ENCODE results near the gene OLFML2A. TPM values are rescaled to one million over a fixed set of nuclear protein-coding genes. Genes with fewer than 3 reads are reported as not detected.

OLFML2A gene
- total and polyA plus RNA-seq, 2 donors (not counting 1 experiment from before 2014, with no cell fraction given): 2.7 to 33.7 TPM

DNA sequence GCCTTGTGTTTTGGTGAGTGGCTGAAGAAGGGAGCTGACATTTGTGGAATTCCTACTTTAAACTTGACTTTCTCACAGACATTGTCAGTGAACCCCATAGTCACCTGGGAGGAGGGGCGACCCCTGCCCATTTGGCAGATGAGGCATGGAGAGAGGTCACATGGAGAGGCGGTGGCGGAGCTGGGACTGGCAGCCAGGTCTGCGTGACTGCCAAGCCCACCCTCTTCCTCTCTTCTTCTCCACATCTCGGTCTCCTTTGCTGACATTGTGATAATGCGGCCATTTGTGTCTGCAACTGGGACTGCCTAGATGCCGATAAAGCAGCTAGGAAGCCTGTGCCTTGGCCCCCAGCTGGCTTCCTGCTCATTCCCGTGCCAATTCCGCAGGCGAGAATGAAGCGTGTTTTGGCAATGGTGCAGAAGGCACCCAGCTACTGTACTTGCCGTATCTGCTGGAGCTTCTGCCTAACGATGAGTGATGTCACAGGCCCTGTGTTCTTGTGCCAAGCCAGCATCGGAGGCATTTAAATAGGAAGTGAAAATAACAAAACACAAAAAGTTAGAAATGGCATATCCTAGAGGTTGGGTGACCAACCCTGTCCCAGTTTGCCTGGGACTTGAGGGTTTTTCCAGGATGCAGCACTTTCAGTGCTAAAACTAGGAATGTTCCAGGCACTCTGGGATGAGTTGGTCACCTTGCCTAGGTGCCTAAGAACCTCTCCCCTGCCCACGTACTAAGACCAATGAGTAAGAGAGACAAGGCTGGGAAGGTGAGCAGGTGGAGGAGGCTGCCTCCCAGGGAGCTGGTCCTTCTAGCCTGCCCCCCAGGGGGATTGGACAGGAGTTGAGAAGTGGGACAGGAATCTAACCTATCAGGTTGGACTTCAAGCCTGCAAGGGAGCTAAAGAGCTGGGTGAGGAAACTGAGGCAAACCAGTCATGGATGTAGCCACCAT lies 23.6 kb downstream of the OLFML2A start:
- Histone ChIP-seq H3K4me1 (ENCODE audit: control insufficient read depth, extremely low read depth, insufficient read depth, low read length) (no peaks in the 10 kb centered on the region), H3K9me3 (ENCODE audit: control insufficient read depth, insufficient read depth, low read depth, low read length) (no peaks in the 10 kb centered on the region), H3K36me3 (ENCODE audit: control insufficient read depth, insufficient read depth, low read length) (no peaks in the 10 kb centered on the region), H3K4me2 (ENCODE audit: extremely low read depth, insufficient read depth, low read length) (no peak overlapping the region), H3K27ac (ENCODE audit: insufficient read depth, low read length) (no peak overlapping the region), H3K4me3 (replicated peaks in 1 of 4; ENCODE audit: control extremely low read depth in 1 of 4, insufficient read depth in 1 of 4, low read depth in 3 of 4, low read length in 4 of 4) (no peak overlapping the region), H4K20me1 (ENCODE audit: control insufficient read depth, extremely low read depth, insufficient read depth, low read length) (no peaks in the 10 kb centered on the region), H2AFZ (ENCODE audit: low read length) (no peak overlapping the region), H3K9ac (ENCODE audit: insufficient read depth, low read length) (no peak overlapping the region), H3K79me2 (ENCODE audit: control insufficient read depth, insufficient read depth, low read length) (no peaks in the 10 kb centered on the region), H3K27me3 (ENCODE audit: control insufficient read depth, insufficient read depth, low read length) (peaks cover 5% of the 10 kb centered on the region)
- peak; percentile 59 to 61 for DNase-seq (ENCODE audit: low read depth in 2 of 2)
- TF ChIP-seq, protein P1, sequence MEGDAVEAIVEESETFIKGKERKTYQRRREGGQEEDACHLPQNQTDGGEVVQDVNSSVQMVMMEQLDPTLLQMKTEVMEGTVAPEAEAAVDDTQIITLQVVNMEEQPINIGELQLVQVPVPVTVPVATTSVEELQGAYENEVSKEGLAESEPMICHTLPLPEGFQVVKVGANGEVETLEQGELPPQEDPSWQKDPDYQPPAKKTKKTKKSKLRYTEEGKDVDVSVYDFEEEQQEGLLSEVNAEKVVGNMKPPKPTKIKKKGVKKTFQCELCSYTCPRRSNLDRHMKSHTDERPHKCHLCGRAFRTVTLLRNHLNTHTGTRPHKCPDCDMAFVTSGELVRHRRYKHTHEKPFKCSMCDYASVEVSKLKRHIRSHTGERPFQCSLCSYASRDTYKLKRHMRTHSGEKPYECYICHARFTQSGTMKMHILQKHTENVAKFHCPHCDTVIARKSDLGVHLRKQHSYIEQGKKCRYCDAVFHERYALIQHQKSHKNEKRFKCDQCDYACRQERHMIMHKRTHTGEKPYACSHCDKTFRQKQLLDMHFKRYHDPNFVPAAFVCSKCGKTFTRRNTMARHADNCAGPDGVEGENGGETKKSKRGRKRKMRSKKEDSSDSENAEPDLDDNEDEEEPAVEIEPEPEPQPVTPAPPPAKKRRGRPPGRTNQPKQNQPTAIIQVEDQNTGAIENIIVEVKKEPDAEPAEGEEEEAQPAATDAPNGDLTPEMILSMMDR (conservative IDR thresholded peaks at IDR 0.05 in 1 of 2, IDR thresholded peaks at IDR 0.05 in 1 of 2; ENCODE audit: low read depth in 1 of 2, low read length in 2 of 2): no peak
- TF ChIP-seq EZH2 (IDR thresholded peaks at IDR 0.05; ENCODE audit: low read length, missing control alignments): no peak

DNA sequence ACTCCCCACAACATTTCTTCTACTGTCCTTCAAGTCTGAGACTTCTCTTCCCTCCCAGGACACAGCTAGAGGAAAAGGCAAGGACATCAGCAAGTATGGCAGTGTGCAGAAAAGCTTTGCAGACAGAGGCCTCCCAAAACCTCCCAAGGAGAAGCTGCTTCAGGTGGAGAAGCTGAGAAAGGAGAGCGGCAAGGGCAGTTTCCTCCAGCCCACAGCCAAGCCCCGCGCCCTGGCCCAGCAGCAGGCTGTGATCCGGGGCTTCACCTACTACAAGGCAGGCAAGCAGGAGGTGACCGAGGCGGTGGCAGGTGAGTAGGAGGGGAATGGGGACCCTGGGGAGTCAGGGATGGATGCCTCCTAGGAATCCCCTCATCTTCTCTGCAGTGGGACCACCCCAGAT lies 24.4 kb downstream of the OLFML2A start:
- Histone ChIP-seq H3K9ac (ENCODE audit: insufficient read depth, low read length) (no peak overlapping the region), H3K36me3 (ENCODE audit: control insufficient read depth, insufficient read depth, low read length) (no peaks in the 10 kb centered on the region), H3K4me2 (ENCODE audit: extremely low read depth, insufficient read depth, low read length) (no peak overlapping the region), H3K4me1 (ENCODE audit: control insufficient read depth, extremely low read depth, insufficient read depth, low read length) (no peaks in the 10 kb centered on the region), H4K20me1 (ENCODE audit: control insufficient read depth, extremely low read depth, insufficient read depth, low read length) (no peaks in the 10 kb centered on the region), H3K9me3 (ENCODE audit: control insufficient read depth, insufficient read depth, low read depth, low read length) (no peaks in the 10 kb centered on the region), H3K27ac (ENCODE audit: insufficient read depth, low read length) (no peak overlapping the region), H2AFZ (ENCODE audit: low read length) (no peak overlapping the region), H3K79me2 (ENCODE audit: control insufficient read depth, insufficient read depth, low read length) (no peaks in the 10 kb centered on the region), H3K27me3 (ENCODE audit: control insufficient read depth, insufficient read depth, low read length) (peaks cover 5% of the 10 kb centered on the region), H3K4me3 (replicated peaks in 1 of 4; ENCODE audit: control extremely low read depth in 1 of 4, insufficient read depth in 1 of 4, low read depth in 3 of 4, low read length in 4 of 4) (no peak overlapping the region)
- DNase-seq (ENCODE audit: low read depth in 2 of 2): no peak
- TF ChIP-seq, protein P1 (conservative IDR thresholded peaks at IDR 0.05 in 1 of 2, IDR thresholded peaks at IDR 0.05 in 1 of 2; ENCODE audit: low read depth in 1 of 2, low read length in 2 of 2): no peak
- no peak for TF ChIP-seq EZH2 (IDR thresholded peaks at IDR 0.05; ENCODE audit: low read length, missing control alignments)

DNA sequence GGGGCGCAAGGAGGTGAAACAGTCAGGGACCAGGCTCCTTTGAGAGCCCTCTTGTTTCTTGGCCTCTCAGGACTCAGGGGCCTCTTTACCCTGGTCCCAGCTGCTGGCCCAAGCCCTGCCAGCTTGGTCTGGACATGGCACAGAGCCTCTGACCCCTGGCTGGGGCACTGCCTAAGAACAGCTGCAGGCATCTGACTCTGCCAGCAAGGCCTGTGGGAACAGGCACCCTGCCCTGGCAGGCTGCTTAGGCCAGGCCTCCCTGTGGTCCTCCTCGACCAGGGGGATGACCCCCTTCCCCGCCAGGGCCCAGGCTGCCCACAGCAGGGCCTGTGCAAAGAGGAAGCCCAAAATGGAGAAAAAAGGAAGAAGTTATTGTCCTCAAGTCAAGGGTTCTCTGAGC lies 25.5 kb downstream of the OLFML2A start:
- no peaks in the 10 kb centered on the region for H4K20me1 ChIP-seq (ENCODE audit: control insufficient read depth, extremely low read depth, insufficient read depth, low read length)
- no peaks in the 10 kb centered on the region for H3K36me3 ChIP-seq (ENCODE audit: control insufficient read depth, insufficient read depth, low read length)
- no peak overlapping the region for H3K9ac ChIP-seq (ENCODE audit: insufficient read depth, low read length)
- no peak overlapping the region for H2AFZ ChIP-seq (ENCODE audit: low read length)
- peaks cover 5% of the 10 kb centered on the region for H3K27me3 ChIP-seq (ENCODE audit: control insufficient read depth, insufficient read depth, low read length)
- H3K9me3 ChIP-seq (ENCODE audit: control insufficient read depth, insufficient read depth, low read depth, low read length): no peaks in the 10 kb centered on the region
- H3K79me2 ChIP-seq (ENCODE audit: control insufficient read depth, insufficient read depth, low read length): no peaks in the 10 kb centered on the region
- no peak overlapping the region for H3K4me3 ChIP-seq (replicated peaks in 1 of 4; ENCODE audit: control extremely low read depth in 1 of 4, insufficient read depth in 1 of 4, low read depth in 3 of 4, low read length in 4 of 4)
- H3K4me1 ChIP-seq (ENCODE audit: control insufficient read depth, extremely low read depth, insufficient read depth, low read length): no peaks in the 10 kb centered on the region
- no peak for DNase-seq (ENCODE audit: low read depth in 2 of 2)
- TF ChIP-seq, protein P1 (conservative IDR thresholded peaks at IDR 0.05 in 1 of 2, IDR thresholded peaks at IDR 0.05 in 1 of 2; ENCODE audit: low read depth in 1 of 2, low read length in 2 of 2): no peak
- no peak for TF ChIP-seq EZH2 (IDR thresholded peaks at IDR 0.05; ENCODE audit: low read length, missing control alignments)
- no peak overlapping the region for H3K4me2 ChIP-seq (ENCODE audit: extremely low read depth, insufficient read depth, low read length)
- no peak overlapping the region for H3K27ac ChIP-seq (ENCODE audit: insufficient read depth, low read length)

Measured in fibroblast of lung (primary cell).